H1 (cell line): Measurements from ENCODE around the gene KDM6A. TPM values are rescaled to one million over a fixed set of nuclear protein-coding genes. Genes with fewer than 3 reads are reported as not detected.

ENCODE experiments used
- CHD7 ChIP-seq: fragments of 300-600 bp; sonication (generic); IDR thresholded peaks from 2 replicates; pipeline ENCODE4 v1.7.1; 2012; ENCODE audit warnings: low read length, moderate library complexity, mild to moderate bottlenecking, inconsistent platforms; ENCODE audit not compliant: insufficient replicate concordance
- EZH2 ChIP-seq: fragments of 200-600 bp; sonication (generic); IDR thresholded peaks from 2 replicates; pipeline ENCODE4 v1.7.1; 2012; ENCODE audit warnings: low read depth, mild to moderate bottlenecking, moderate library complexity, low read length, inconsistent platforms; ENCODE audit not compliant: severe bottlenecking
- JUN ChIP-seq: IDR thresholded peaks from 2 replicates; pipeline ENCODE4 v1.6.1; 2011; ENCODE audit warnings: low read depth, mild to moderate bottlenecking, improper control_type of control experiment, low read length
- KDM1A ChIP-seq: fragments of 200-600, 300-600 bp; sonication (generic); IDR thresholded peaks from 2 replicates; pipeline ENCODE4 v1.7.1; 2016; ENCODE audit warnings: mild to moderate bottlenecking, low read length, borderline replicate concordance
- POU5F1 ChIP-seq: IDR thresholded peaks from 2 replicates; pipeline ENCODE4 v1.6.1; 2011; ENCODE audit warnings: low read depth, mild to moderate bottlenecking, low read length, moderate library complexity
- RNF2 ChIP-seq: fragments of 200-900, 300-1000 bp; sonication (generic); IDR thresholded peaks from 2 replicates; pipeline ENCODE4 v1.7.1; 2016; ENCODE audit warnings: borderline replicate concordance, low read depth, mild to moderate bottlenecking, antibody characterized with exemption, low read length; ENCODE audit not compliant: poor library complexity, severe bottlenecking; ENCODE audit errors: missing control alignments
- SAP30 ChIP-seq: fragments of 300-600 bp; sonication (generic); IDR thresholded peaks from 2 replicates; pipeline ENCODE4 v1.7.1; 2012; ENCODE audit warnings: low read length, moderate library complexity, mild to moderate bottlenecking, inconsistent platforms; ENCODE audit not compliant: insufficient read depth, insufficient replicate concordance
- polyA plus RNA-seq, 7 experiments: library from polyadenylated mRNA; depleted of rRNA in 3 of 7; stranded (reverse) in 5 of 7; unstranded in 2 of 7; fragments of >200 nt in 5 of 7; fragments of 200-250 nt in 2 of 7; gene quantifications; 1 replicate in 5 of 7; 2 replicates in 1 of 7; 4 replicates in 1 of 7; pipeline versions ENCODE4 v1.2.1 to v1.2.3, GENCODE V29; 2011 to 2013; ENCODE audit warnings: missing spikeins in 2 of 7, mixed read lengths in 2 of 7
- total RNA-seq: library from RNA; stranded (reverse); fragmentation: NEBNext Ultra II Directional; extraction: Animal tissue kit (Norgen Biotek cat#: 25700); gene quantifications from 2 replicates; pipeline ENCODE4 v1.2.1, GENCODE V29; 2021

The KDM6A gene
- total and polyA plus RNA-seq, 2 of the 8 experiments (the other 6 are each of a cell fraction or from before 2014, with no cell fraction given) = 43.5 to 58.4 TPM

GRCh38 chrX:44937606-44938005 lies 64.6 kb downstream of the KDM6A start (continued):
- TF ChIP-seq CHD7 = no peak
- TF ChIP-seq KDM1A = no peak
- TF ChIP-seq POU5F1 = no peak
- TF ChIP-seq JUN = no peak
- TF ChIP-seq SAP30 = no peak
- no peak for TF ChIP-seq EZH2
- no peak for TF ChIP-seq RNF2
